GM12864 (cell line): ENCODE data around the gene DNAJC24.

Experiments used
- DNase-seq: peaks from one replicate; pipeline ENCODE4 v3.0.0-alpha.2; 2011; ENCODE audit warnings: low read depth
- H3K4me3 ChIP-seq: 2 replicates; pipeline ENCODE4 v1.5.1; 2011; ENCODE audit warnings: mild to moderate bottlenecking, low read depth, low read length, control low read depth
- CTCF ChIP-seq: IDR thresholded peaks from 2 replicates; pipeline ENCODE4 v1.5.1; 2011; ENCODE audit warnings: low read depth, mild to moderate bottlenecking, moderate library complexity, low read length, control low read depth, inconsistent platforms; ENCODE audit errors: missing control alignments

The DNAJC24 gene

GRCh38 chr11:31375879-31376278, 6.2 kb downstream of the DNAJC24 start:
- no peak overlapping the region for H3K4me3 ChIP-seq
- TF ChIP-seq CTCF, result no peak
- DNase-seq, result no peak

- TF ChIP-seq CTCF, result no peak
- H3K4me3 ChIP-seq, result no peak overlapping the region
- DNase-seq, result no peak
Observed at GRCh38 chr11:31383116-31383515, 13.5 kb downstream of the DNAJC24 start.

GRCh38 chr11:31387379-31387778, 17.7 kb downstream of the DNAJC24 start:
- no peak for TF ChIP-seq CTCF
- DNase-seq, result no peak

GRCh38 chr11:31397239-31397834, 27.7 kb downstream of the DNAJC24 start:
- no peak for DNase-seq
- no peak overlapping the region for H3K4me3 ChIP-seq
- TF ChIP-seq CTCF, result peak; percentile 38

More at GRCh38 chr11:31387379-31387778, 17.7 kb downstream of the DNAJC24 start:
- H3K4me3 ChIP-seq, result no peak overlapping the region

- DNase-seq, result no peak
- TF ChIP-seq CTCF, result no peak
- H3K4me3 ChIP-seq, result no peak overlapping the region
Observed at GRCh38 chr11:31404614-31405013, 35.0 kb downstream of the DNAJC24 start.

- DNase-seq, result no peak
- no peak for TF ChIP-seq CTCF
Observed at GRCh38 chr11:31408201-31408600, 38.5 kb downstream of the DNAJC24 start.

GRCh38 chr11:31412946-31413345, 43.3 kb downstream of the DNAJC24 start:
- no peak for TF ChIP-seq CTCF
- no peak for DNase-seq
- no peak overlapping the region for H3K4me3 ChIP-seq

More at GRCh38 chr11:31408201-31408600, 38.5 kb downstream of the DNAJC24 start:
- H3K4me3 ChIP-seq, result no peak overlapping the region
